HG02852 (cell line): ENCODE results near the gene EPHA1.

Source experiments
- ATAC-seq: cut with Tn5 transposase; IDR thresholded peaks from one replicate; pipeline ENCODE4 v1.9.1; 2021; ENCODE audit warnings: mild to moderate bottlenecking, moderate library complexity; ENCODE audit not compliant: unreplicated experiment

The EPHA1 gene

GRCh38 chr7:143408686-143409561, at the start of gene EPHA1:
TSS of gene EPHA1 (minus strand) at chr7:143408856. CDS start at chr7:143408805, 51 bp downstream.
- no peak for ATAC-seq

GRCh38 chr7:143458263-143458662, 49.6 kb upstream of the EPHA1 start:
- ATAC-seq = no peak

- ATAC-seq = no peak
Observed at GRCh38 chr7:143456992-143457793, 48.5 kb upstream of the EPHA1 start.

DNA sequence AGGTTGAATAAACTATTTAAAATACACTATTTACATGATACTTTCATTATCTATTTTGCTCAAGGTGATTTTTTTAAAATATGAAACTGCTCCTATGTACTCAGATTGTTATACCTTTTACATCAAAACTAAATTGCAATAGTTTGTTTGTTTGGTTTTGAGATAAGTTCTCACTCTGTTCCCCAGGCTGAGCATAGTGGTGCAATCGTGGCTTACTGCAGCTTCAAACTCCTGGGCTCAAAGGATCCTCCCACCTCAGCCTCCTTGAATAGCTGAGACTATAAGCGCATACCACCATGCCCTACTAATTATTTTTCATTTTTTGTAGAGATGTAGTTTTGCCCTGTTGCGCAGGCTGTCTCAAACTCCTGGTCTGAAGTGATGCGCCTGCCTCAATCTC, 47.3 kb upstream of the EPHA1 start:
- no peak for ATAC-seq

- no peak for ATAC-seq
Observed at GRCh38 chr7:143455491-143455890, 46.8 kb upstream of the EPHA1 start.

GRCh38 chr7:143454091-143454680, 45.5 kb upstream of the EPHA1 start:
- no peak for ATAC-seq

- ATAC-seq = no peak
Observed at GRCh38 chr7:143452495-143452894, 43.8 kb upstream of the EPHA1 start.

GRCh38 chr7:143451746-143452145, 43.1 kb upstream of the EPHA1 start:
- ATAC-seq = no peak

DNA sequence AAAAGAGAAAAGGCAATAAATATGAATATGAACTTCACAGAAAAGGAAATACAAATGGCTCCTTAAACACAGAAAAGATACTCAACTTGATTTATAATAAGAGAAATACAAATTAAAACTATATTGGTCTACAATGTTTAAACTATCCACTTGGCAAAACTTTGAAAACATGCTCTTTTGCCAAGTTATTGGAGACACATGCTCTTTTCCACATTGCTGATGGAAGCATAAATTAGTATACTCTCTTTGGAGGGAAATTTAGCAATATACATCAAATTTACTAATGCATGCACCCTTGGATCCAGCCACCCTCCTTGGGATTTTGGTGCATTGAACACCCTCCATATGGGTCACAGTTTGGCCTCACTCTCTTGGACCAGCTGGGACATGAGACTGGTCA, 42.5 kb upstream of the EPHA1 start:
- no peak for ATAC-seq

GRCh38 chr7:143449793-143450192, 41.1 kb upstream of the EPHA1 start:
- ATAC-seq = no peak

- ATAC-seq = no peak
Observed at GRCh38 chr7:143448429-143448828, 39.8 kb upstream of the EPHA1 start.

DNA sequence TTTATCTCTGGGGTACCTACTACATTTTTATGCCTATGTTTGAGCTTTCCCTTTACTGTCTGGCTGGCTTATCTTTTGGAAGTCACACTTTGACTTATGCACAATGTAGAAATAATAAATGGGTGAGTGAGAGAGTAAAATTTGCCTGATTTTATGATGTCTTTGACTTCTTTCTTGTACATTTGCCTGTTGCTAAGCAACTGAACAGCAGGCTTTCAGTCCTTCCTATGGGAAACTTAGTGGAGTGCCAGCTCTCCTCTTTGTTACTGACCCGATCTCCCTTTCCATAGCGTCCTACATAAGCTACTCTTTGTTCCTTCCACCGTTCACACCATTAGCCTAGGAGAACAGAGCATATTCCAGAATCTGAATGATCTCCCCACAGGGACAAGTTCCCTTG, 38.8 kb upstream of the EPHA1 start:
- ATAC-seq = no peak

- ATAC-seq = no peak
Observed at GRCh38 chr7:143444785-143445184, 36.1 kb upstream of the EPHA1 start.

- ATAC-seq = no peak
Observed at GRCh38 chr7:143444063-143444782, 35.6 kb upstream of the EPHA1 start.

GRCh38 chr7:143443153-143443552, 34.5 kb upstream of the EPHA1 start, which contains the start of gene TAS2R60:
TSS of gene TAS2R60 (plus strand) at chr7:143443453. CDS start at chr7:143443453, 0 bp downstream.
- no peak for ATAC-seq

GRCh38 chr7:143439866-143440265, 31.2 kb upstream of the EPHA1 start:
- ATAC-seq = no peak

GRCh38 chr7:143437578-143437977, 28.9 kb upstream of the EPHA1 start:
- ATAC-seq = no peak

DNA sequence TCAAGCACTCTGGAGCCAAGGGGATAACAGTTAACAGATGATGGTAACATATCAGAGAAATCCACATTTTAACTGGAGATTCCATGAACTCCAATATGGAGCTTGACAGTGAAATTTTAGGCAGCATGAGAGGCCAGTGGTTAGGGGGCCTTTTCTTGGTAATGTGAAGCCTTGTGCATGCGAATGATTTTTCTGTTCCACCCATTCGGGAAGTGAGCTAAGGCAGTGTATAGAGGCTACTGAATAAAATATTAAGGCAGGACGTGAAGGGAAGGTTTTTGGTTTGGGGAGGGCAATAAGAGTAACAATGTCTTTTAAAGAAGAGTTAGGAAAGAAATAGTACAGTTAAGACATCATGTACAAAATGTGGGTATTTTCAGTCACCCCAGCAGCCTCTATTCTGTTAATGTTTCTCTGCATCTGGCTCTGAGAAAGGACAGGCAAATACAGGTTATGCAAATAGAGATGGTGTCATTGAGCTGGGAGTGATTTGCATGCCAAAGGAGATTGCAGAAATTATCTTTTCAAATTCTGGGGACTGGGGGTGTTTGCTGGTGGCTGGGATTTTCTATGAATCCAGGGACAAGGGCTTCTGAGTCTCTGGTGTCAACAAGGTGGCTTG, 27.8 kb upstream of the EPHA1 start:
- ATAC-seq = no peak

GRCh38 chr7:143435266-143435665, 26.6 kb upstream of the EPHA1 start:
- ATAC-seq = no peak

- ATAC-seq = no peak
Observed at GRCh38 chr7:143434660-143435059, 26.0 kb upstream of the EPHA1 start.
